SJSA1 (cell line): ENCODE results near the gene GPR78. TPM values are rescaled to one million over a fixed set of nuclear protein-coding genes. Genes with fewer than 3 reads are reported as not detected.

ENCODE experiments used
- DNase-seq, 2 experiments: peaks; one replicate each; pipeline ENCODE4 v3.0.0-alpha.2; 2015 to 2020; ENCODE audit warnings: low spot score in 2 of 2, low read depth in 1 of 2
- H3K27ac ChIP-seq: fragments of 250-450 bp; sonication (Bioruptor Pico); 2 replicates; pipeline ENCODE4 v1.5.1; 2020; ENCODE audit warnings: mild to moderate bottlenecking, moderate library complexity
- H3K27me3 ChIP-seq: fragments of 250-450 bp; sonication (Bioruptor Pico); replicated peaks from 2 replicates; pipeline ENCODE4 v1.5.1; 2020; ENCODE audit warnings: mild to moderate bottlenecking, moderate library complexity
- H3K36me3 ChIP-seq: fragments of 250-450 bp; sonication (Bioruptor Pico); 2 replicates; pipeline ENCODE4 v1.5.1; 2020; ENCODE audit warnings: mild to moderate bottlenecking
- H3K4me1 ChIP-seq: fragments of 250-450 bp; sonication (Bioruptor Pico); replicated peaks from 2 replicates; pipeline ENCODE4 v1.6.1; 2021; ENCODE audit warnings: mild to moderate bottlenecking
- H3K4me3 ChIP-seq: fragments of 250-450 bp; sonication (Bioruptor Pico); 2 replicates; pipeline ENCODE4 v1.5.1; 2020; ENCODE audit warnings: mild to moderate bottlenecking
- H3K9me3 ChIP-seq: fragments of 250-450 bp; sonication (Bioruptor Pico); replicated peaks from 2 replicates; pipeline ENCODE4 v1.5.1; 2020; ENCODE audit warnings: mild to moderate bottlenecking
- total RNA-seq: library from RNA; depleted of rRNA; stranded (reverse); fragments of >200 nt; shearing (Covaris generic); gene quantifications from 2 replicates; pipeline ENCODE4 v1.2.3, GENCODE V29; 2014

GPR78 gene
- total RNA-seq, 1 experiment from 2014 or later = 4.6 TPM

GRCh38 chr4:8599091-8599460 is 18.9 kb downstream of the GPR78 start:
- Histone ChIP-seq H3K36me3 (peaks cover 87% of the 10 kb centered on the region), H3K27me3 (no peaks in the 10 kb centered on the region), H3K4me1 (peaks cover 79% of the 10 kb centered on the region), H3K9me3 (no peaks in the 10 kb centered on the region), H3K4me3 (no peak overlapping the region), H3K27ac (peak overlapping the region; percentile 61; the same call in 1 of the 2 replicates)
- DNase-seq = no peak

DNA sequence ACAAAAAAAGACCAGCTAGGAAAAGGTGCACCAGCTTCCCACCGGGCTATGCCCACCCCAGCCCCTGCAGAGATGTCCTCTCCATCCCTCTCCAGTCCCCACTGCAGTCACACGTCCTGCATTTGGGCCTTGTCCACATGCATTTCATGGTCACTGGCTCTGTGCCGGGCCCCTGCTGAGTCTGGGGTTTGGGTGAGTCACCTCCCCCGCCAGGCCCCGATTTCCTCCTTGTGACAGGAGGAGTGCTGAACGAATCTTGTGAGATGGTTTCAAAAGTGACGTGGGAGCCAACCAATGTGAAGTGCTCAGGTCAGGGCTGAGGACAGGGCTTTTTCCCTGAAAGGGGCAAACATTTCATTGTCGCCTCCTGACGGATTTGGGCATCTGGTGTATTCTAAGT is 19.5 kb downstream of the GPR78 start:
- Histone ChIP-seq H3K4me3 (no peak overlapping the region), H3K27me3 (no peaks in the 10 kb centered on the region), H3K9me3 (no peaks in the 10 kb centered on the region), H3K4me1 (peaks cover 73% of the 10 kb centered on the region), H3K27ac (peak overlapping the region; percentile 61), H3K36me3 (peaks cover 87% of the 10 kb centered on the region)
- peak; percentile 82 to 93 for DNase-seq

- Histone ChIP-seq H3K27me3 (no peaks in the 10 kb centered on the region), H3K9me3 (no peaks in the 10 kb centered on the region), H3K4me1 (peaks cover 67% of the 10 kb centered on the region), H3K36me3 (peaks cover 89% of the 10 kb centered on the region), H3K4me3 (no peak overlapping the region), H3K27ac (peak overlapping the region; percentile 61)
- no peak for DNase-seq
Measured at GRCh38 chr4:8600266-8600665, 20.1 kb downstream of the GPR78 start.

DNA sequence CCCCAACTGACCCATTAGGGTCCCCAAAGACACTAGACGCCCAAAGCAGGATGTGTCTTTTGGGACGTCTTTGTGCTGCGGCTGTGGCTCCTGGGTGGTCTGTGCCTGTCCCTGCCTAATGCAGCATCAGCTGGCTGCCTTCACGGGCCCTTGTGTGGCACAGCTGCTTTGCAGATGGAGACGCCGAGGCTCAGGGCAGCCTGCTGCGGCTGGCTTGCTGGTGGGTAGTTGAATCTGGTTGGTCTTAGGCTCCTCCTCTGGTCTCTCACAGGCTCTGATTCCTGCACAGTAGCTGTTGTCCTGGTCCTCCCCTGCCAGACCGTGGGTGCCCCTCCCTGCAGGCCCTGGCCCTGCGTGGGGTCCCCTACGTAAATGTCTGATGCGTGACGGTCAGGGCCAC is 20.5 kb downstream of the GPR78 start:
- H3K36me3 ChIP-seq = peaks cover 92% of the 10 kb centered on the region
- H3K27me3 ChIP-seq = no peaks in the 10 kb centered on the region
- H3K27ac ChIP-seq = peak overlapping the region; percentile 61
- no peaks in the 10 kb centered on the region for H3K9me3 ChIP-seq
- no peak overlapping the region for H3K4me3 ChIP-seq
- peak; percentile 72 to 83 for DNase-seq
- H3K4me1 ChIP-seq = peaks cover 63% of the 10 kb centered on the region

- H3K36me3 ChIP-seq = peaks cover 96% of the 10 kb centered on the region
Measured at GRCh38 chr4:8601086-8601485, 20.9 kb downstream of the GPR78 start.

GRCh38 chr4:8601556-8601955 is 21.4 kb downstream of the GPR78 start:
- no peaks in the 10 kb centered on the region for H3K27me3 ChIP-seq
- peaks cover 54% of the 10 kb centered on the region for H3K4me1 ChIP-seq
- no peaks in the 10 kb centered on the region for H3K9me3 ChIP-seq
- peak in 1 of 2 experiments; percentile 55 for DNase-seq
- peaks cover 96% of the 10 kb centered on the region for H3K36me3 ChIP-seq
- no peak overlapping the region for H3K27ac ChIP-seq
- H3K4me3 ChIP-seq = no peak overlapping the region

More at GRCh38 chr4:8601086-8601485, 20.9 kb downstream of the GPR78 start:
- peaks cover 59% of the 10 kb centered on the region for H3K4me1 ChIP-seq
- no peak overlapping the region for H3K27ac ChIP-seq
- H3K4me3 ChIP-seq = no peak overlapping the region
- no peaks in the 10 kb centered on the region for H3K9me3 ChIP-seq
- DNase-seq = no peak
- H3K27me3 ChIP-seq = no peaks in the 10 kb centered on the region

DNA sequence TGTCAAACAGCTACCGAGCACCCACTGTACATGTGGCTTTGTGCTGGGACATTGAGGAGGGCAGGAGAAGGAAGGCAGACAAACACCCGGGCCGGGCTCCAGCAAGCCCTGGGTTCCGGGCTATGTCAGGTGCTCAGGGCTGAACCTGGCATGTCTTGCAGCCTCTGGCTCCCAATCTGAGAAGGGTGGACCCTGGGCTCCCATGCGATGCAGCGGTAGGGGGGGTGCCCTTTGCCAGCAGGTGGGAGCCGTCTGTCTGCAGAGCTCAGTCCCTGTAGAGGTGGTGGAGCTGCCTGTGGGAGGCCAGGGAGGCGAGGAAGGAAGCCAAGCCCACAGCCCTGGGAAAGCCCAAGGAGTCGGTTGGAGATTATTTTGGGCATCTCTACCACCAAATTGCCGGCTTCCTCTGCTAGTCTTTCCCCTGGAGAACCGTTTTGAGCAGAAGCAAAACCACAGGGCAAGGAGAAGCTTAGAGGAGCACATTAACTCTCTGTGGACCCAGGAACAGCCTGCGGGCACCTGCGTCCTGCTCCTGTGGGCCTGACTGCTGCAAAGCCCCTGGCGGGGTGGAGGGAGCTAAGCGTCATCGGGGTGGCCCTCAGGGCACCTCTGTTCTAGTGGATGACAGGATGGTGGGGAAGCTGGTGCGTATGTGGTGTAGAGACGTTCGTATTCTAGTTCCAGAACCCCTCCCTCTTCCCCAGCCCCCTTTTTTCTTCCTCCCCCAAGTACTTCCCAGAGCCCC is 22.7 kb downstream of the GPR78 start:
- no peaks in the 10 kb centered on the region for H3K9me3 ChIP-seq
- H3K27me3 ChIP-seq = no peaks in the 10 kb centered on the region
- no peak overlapping the region for H3K4me3 ChIP-seq
- peaks cover 95% of the 10 kb centered on the region for H3K36me3 ChIP-seq
- H3K27ac ChIP-seq = no peak overlapping the region
- H3K4me1 ChIP-seq = peaks cover 46% of the 10 kb centered on the region
- DNase-seq = no peak

DNA sequence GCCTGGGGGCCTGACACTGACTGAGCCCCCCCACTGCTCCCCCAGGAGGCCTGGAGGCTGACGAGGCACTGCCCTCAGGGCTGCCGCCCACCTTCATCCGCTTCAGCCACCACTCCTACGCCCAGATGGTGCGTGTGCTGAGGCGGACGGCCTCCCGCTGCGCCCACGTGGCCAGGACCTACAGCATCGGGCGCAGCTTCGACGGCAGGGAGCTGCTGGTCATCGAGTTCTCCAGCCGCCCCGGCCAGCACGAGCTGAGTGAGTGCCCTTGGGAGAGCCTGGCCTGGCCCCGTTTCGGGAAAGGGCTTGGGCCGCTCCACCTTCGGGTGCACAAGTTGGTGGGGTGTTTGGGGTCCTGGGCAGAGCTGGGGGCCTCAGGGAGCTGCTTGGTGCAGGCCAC is 23.7 kb downstream of the GPR78 start:
- peaks cover 36% of the 10 kb centered on the region for H3K4me1 ChIP-seq
- no peak overlapping the region for H3K4me3 ChIP-seq
- H3K9me3 ChIP-seq = no peaks in the 10 kb centered on the region
- no peaks in the 10 kb centered on the region for H3K27me3 ChIP-seq
- H3K36me3 ChIP-seq = peaks cover 87% of the 10 kb centered on the region
- no peak for DNase-seq
- no peak overlapping the region for H3K27ac ChIP-seq

DNA sequence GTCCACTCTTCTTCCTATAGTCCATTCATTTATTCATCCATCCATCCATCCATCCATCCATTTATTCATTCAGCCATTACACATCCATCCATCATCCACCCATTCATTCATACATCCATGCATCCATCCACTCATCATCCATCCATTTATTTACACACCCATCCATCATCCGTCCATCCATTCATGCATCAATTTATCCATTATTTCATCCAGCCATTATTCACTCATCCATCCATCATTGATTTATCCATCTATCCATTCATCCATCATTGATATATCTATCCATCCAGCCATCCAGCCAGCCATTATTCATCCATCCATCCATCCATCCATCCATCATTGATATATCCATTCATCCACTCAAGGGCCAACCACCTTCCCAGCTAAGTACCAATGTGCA is 25.1 kb downstream of the GPR78 start:
- peaks cover 88% of the 10 kb centered on the region for H3K36me3 ChIP-seq
- H3K27ac ChIP-seq = no peak overlapping the region
- H3K27me3 ChIP-seq = no peaks in the 10 kb centered on the region
- no peaks in the 10 kb centered on the region for H3K9me3 ChIP-seq
- H3K4me3 ChIP-seq = no peak overlapping the region
- H3K4me1 ChIP-seq = peaks cover 22% of the 10 kb centered on the region
- no peak for DNase-seq

- Histone ChIP-seq H3K27me3 (no peaks in the 10 kb centered on the region), H3K9me3 (no peaks in the 10 kb centered on the region), H3K4me3 (no peak overlapping the region), H3K36me3 (peaks cover 88% of the 10 kb centered on the region), H3K4me1 (peaks cover 10% of the 10 kb centered on the region), H3K27ac (no peak overlapping the region)
- no peak for DNase-seq
Measured at GRCh38 chr4:8606476-8606875, 26.3 kb downstream of the GPR78 start.

DNA sequence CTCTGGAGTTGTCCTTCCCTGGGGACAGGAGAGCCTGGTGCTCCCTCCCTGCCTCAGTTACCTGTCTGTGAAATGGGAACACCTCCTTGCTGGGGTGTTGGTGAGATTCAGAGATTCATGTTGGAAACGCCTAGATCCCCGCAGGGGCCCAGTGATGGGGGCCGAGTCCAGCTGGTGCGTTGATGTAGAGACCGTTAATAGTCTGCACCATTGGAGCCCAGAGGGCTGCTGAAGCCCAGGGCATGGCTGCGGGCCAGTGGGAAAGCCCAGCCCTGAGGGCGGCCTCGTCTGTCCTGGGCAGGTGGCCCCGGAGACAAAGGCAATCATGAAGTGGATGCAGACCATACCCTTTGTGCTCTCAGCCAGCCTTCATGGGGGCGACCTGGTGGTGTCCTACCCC is 26.8 kb downstream of the GPR78 start:
- no peak for DNase-seq
- Histone ChIP-seq H3K36me3 (peaks cover 88% of the 10 kb centered on the region), H3K4me3 (no peak overlapping the region), H3K27ac (no peak overlapping the region), H3K9me3 (no peaks in the 10 kb centered on the region), H3K4me1 (peaks cover 5% of the 10 kb centered on the region), H3K27me3 (no peaks in the 10 kb centered on the region)

DNA sequence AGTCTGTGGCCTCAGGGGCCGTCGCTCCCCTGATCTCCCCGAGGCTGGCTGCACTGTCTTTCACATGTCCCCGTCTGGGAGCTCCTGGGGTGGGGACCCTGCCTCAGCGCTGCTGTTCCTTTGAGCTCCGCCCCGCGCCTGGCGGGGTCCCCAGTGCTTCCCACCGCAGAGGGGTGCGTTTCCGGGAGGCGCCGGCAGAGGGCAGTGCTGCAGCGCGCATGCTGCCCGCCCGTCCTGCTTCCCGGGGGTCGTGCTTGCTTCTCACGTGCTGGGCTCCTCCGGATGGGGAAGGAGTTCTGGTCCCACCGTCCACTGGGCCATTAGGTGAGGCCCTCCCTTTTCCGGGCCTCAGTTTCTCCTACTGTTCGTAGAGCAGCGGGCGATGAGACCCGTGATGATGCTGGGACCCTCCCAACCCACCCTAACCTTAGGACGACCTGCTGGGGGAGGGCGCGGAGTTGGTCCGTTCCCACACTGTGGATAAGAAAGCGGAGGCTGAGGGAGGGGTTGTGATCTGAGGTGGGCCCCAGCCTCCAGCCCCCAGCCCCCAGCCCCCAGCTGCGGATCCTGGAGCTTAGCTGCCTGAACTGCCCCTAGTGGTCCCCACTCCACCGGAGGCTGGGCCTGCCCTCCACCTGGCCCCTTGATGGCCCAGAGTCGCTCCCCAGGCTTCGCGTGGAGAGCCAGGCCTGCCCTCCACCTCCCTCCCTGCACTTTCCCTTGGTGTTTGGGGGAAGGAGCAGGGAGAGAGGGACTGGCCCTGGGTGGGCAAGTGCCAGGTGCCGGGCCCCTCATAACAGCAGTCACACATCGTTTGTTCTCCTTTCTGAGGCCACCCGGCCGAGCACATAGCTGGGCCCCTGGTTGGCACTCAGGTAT is 27.6 kb downstream of the GPR78 start:
- no peaks in the 10 kb centered on the region for H3K27me3 ChIP-seq
- DNase-seq = no peak
- no peaks in the 10 kb centered on the region for H3K9me3 ChIP-seq
- no peak overlapping the region for H3K4me3 ChIP-seq
- no peak overlapping the region for H3K27ac ChIP-seq
- H3K4me1 ChIP-seq = no peaks in the 10 kb centered on the region
- H3K36me3 ChIP-seq = peaks cover 85% of the 10 kb centered on the region

DNA sequence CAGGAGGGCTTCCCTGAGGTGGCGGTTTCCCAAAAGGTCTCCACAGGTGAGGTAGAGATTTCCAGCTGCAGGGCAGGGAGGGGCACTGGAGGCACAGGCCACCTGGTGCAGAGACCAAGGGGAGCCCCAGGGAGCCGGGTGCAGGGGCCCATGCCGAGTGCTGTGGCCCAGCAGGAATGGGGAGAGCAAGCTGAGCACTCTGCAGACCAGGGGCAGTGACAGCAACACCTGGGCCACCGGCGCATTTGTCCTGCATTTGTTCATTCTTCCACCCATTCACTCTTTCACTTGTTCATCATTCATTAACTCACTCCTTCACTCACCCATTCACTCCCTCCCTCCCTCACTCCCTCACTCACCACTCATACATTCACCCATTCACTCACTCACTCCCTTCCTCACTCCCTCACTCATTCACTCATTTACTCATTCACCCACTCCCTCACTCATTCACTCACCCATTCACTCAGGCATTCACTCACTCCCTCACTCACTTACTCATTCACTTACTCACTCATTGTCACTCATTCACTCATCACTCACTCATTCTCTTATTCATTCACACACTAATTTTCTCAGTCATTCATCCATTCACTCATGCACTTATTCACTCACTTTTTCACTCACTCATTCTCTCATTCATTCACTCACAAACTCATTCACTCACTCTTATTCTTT is 28.7 kb downstream of the GPR78 start:
- no peak for DNase-seq
- H3K4me1 ChIP-seq = no peaks in the 10 kb centered on the region
- H3K27me3 ChIP-seq = no peaks in the 10 kb centered on the region
- H3K9me3 ChIP-seq = no peaks in the 10 kb centered on the region
- no peak overlapping the region for H3K27ac ChIP-seq
- no peak overlapping the region for H3K4me3 ChIP-seq
- peaks cover 87% of the 10 kb centered on the region for H3K36me3 ChIP-seq

- Histone ChIP-seq H3K27me3 (no peaks in the 10 kb centered on the region), H3K36me3 (peaks cover 87% of the 10 kb centered on the region), H3K4me3 (no peak overlapping the region), H3K27ac (no peak overlapping the region), H3K9me3 (no peaks in the 10 kb centered on the region), H3K4me1 (no peaks in the 10 kb centered on the region)
- DNase-seq = no peak
Measured at GRCh38 chr4:8609406-8609805, 29.2 kb downstream of the GPR78 start.
